HG03039 (cell line): ENCODE measurements around the gene MPPED1.

ENCODE experiments used
- ATAC-seq: cut with Tn5 transposase; IDR thresholded peaks from one replicate; pipeline ENCODE4 v1.9.1; 2021; ENCODE audit warnings: mild to moderate bottlenecking, moderate library complexity; ENCODE audit not compliant: unreplicated experiment

MPPED1 gene

DNA sequence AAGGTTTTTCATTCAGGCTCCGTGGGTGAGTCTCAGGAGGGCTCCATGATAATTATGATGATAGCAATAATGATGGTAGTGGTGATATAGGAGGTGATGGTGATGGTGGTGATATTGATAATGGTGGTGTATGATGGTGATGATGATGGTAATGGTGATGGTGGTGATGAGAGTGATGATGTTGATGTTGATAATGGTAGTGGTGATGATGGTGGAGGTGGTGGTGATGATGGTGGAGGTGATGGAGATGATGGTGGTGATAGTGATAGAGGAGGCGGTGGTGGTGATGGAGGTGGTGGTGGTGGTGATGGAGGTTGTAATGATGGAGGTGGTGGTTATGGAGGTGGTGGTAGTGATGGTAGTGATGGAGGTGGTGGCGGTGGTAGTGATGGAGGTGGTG is 79.4 kb downstream of the MPPED1 start:
- no peak for ATAC-seq

DNA sequence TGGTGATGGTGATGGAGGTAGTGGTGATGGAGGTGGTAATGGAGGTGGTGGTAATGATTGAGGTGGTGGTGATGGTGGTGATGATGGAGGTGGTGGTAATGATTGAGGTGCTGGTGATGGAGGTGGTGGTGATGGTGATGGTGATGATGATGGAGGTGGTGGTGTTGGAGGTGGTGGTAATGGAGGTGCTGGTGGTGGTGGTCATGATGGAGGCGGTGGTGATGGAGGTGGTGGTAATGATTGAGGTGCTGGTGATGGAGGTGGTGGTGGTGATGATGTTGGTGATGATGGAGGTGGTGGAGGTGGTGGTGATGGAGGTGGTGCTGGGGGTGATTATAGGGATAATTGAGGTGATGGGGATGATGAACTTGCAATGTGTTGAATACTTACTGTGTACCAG is 79.9 kb downstream of the MPPED1 start:
- ATAC-seq, result no peak

DNA sequence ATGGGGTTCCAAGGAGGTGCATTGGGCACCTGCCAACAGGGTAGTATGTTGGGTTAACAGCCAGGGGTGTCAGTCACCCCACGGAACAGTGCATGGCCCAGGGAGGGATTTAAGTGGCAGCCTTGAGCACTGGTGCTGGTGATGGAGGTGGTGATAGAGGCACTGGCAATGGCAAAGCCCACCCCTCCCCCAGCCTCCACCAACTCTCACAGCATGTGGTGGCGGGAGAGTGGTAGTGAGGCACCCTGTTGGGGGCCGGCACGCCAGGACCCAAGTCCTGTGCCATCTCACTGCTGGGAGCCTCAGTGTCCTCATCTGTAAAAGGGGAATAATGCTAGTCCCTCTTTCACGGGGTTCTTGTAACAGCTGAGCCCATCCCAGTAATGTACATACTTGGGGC is 81.5 kb downstream of the MPPED1 start:
- ATAC-seq, result no peak

DNA sequence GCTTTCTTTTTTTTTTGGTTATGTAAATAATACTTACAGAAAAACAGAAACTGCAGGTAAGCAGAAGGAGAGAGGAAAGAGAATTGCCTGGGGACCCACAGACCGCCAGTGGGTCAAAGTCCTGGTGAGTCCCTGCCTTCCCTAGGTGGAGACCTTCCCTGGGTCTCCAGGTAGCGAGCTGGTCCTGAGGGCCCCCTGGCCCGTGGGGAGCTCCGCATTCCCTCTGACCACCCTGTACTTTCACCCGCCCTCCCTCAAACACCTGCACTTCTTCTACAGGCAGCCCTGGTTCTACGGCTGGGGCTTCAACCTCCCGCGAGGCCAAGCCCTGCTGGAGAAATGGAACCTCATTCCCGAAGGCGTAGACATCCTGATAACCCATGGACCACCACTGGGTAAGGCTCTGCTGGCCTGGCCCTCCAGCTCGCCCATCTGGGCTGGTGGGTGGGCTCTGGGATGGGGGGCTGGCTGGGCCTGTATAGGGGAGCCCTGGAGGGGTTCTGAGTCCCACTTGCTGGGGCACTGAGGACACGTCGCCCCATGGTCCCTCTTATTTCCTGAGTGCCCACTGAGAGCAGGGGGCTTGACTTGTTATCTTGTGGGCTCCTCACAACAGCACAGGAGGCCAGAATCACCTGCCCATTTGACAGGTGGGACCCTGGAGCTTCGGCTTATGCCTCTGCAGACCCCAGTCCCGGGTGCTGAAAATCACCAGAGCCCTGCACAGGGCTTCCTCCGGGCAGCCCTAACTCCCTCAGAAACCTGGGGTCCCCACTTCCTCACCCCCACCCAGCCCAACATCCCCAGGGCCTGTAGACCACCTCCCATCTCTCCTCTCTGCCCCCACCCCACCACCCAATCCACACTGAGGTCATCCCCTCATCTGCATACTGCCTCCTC is 86.4 kb downstream of the MPPED1 start:
- ATAC-seq, result no peak

DNA sequence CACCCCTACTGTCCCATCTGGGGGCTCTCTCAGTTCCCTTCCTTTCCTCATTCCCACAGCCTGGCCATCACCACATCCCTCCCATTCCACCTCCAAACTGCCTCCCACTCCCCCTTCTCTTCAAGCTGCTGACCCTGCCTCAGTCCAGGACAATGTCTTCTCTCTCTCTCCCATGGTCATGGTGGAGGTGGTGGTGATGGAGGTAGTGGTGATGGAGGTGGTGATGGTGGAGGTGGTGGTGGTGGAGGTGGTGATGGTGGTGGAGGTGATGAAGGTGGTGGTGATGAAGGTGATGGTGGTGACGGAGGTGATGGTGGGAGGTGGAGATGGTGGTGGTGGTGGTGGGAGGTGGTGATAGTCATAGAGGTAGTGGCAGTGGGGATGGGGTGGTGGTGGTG is 87.0 kb downstream of the MPPED1 start:
- ATAC-seq, result no peak

DNA sequence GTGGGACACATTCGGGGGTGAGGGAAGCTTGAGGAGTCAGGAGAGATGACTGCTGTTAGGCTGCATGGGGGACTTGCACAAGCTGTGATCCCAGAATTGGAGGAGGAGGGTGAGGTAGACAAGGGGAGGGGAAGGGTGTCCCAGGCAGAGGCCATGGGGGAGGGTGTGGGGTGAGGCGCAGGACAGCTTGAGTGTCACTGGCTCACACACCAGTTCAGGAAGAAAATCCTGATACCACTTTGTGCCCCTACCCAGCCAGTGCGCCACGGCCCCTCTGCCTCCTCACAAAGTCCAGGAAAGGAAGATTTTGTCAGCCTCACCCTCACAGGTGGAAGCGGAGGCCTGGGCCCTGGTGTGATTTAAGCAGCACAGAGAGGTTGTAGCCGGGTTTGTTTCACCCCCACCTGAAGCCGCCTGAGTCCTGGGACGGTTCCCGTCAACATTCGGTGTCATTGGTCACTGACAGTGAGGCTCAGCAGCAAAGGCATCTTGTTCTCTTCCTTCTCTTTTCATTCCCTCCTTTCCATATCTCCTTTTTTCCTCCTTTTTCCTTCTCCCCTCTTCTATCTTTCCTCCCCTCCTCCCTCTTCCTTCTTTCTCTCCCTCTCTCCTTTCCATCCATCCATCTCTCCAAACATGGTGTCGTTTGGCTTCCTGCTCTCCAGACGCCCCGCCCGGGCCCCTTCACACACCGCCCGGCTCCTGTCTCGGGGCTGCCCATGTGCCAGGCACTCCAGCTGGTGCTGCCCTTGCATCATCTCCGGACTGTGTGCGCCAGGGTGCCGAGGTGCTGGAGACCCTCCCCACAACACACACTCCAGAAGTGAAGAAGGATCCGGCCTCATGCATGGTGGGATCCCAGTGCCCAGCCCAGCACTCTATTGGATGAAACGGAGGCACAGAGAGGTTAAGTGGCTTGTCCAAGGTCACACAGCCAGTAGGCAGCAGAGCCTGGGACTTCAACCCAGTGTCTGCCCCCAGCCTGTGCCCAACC is 89.3 kb downstream of the MPPED1 start:
- ATAC-seq, result no peak

DNA sequence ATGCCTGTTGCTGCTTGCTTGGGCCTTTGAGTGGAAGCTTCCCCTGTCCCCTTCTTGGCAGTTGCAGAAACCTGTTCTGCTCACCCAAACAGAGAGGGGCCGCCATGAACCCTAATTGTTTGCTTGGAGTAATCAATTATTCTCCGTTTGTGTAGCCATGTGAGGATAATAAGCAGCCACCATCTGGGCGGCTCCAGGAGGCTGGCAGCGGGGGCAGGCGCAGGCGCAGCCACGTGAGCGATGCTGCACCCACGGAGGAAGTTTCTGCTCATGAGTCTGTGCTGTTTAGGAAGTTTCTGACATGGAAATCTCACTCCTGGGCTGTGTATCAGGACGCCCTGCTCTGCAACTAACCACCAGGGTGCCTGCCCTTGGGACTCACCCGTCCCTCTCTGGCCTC is 90.1 kb downstream of the MPPED1 start:
- no peak for ATAC-seq

DNA sequence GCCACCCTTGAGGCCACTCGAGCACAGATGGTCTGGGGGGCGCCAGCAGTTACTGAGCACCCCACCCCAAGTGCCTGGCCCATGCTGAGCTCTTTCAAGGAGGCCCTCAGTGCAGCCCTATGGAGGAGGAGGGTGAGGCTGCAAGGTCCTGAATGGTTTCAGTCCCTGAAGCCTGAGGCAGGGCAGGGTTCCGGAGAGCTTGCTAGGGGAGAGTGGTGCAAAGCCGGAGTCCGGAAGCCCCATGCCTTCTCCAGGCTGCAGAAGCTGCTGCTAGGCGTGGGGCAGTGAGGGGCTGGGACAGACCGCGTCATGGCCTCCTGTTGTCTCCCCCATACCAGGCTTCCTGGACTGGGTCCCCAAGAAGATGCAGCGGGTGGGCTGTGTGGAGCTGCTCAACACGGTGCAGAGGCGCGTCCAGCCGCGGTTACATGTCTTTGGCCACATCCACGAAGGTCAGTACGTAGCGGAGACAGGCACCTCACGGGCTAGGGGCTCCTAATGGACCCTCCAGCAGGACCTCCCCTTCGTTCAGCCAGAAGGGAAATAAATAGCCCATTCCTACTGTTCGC is 90.6 kb downstream of the MPPED1 start:
- ATAC-seq, result no peak

DNA sequence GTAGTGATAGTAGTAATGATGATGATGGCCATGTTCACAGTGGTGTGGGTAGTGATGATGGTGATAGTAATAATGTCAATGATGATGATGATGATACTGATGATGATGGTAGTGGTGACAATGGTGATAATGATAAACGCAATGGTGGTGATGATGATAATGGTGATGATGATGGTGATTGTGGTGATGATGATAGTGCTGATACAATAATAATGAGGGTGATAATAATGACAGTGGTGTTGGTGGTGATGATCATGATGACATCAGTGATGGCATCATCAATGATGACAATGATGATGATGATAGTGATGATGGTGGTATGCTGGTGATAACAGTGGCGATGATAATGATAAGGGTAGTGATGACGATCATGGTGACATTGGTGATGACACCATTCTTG is 92.3 kb downstream of the MPPED1 start:
- ATAC-seq, result no peak

DNA sequence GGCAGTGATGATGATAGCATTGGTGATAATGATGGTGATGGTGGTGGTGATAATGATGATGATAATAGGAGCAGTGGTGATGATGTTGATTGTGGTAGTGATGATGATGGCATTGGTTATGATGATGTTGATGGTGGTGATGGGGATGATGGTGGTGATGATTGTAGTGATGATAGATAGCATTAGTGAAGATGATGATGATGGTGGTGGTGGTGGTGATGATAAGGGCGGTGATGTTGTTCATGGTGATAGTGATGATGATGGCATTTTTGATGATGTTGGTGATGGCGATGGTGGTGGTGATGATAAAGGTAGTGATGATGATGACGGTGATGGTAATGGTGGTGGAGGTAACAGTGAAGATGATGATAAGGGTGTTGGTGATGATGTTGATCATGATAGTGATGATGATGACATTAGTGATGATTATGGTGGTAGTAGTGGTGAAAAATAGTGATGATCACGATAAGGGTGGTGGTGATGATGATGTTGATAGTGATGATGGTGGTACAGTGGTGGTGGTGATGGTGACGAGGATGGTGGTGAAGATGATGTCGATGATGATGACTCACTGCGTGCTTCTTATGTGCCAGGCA is 93.0 kb downstream of the MPPED1 start:
- no peak for ATAC-seq

DNA sequence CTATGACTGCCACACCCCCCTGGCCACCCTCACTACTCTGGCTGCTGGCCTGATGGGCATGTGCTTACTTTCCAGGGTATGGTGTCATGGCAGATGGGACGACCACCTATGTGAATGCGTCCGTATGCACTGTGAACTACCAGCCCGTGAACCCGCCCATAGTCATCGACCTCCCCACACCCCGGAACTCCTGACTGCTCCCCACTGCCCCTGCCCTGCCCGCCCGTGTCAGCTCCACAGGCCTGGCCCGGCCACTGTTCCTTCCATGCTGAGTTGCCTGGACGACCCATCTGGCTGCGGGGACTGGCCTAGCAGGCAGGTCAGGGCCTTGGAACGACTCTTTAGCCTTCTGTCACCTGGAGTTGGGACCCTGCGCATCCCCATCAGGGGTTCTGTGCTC is 93.6 kb downstream of the MPPED1 start:
- no peak for ATAC-seq

DNA sequence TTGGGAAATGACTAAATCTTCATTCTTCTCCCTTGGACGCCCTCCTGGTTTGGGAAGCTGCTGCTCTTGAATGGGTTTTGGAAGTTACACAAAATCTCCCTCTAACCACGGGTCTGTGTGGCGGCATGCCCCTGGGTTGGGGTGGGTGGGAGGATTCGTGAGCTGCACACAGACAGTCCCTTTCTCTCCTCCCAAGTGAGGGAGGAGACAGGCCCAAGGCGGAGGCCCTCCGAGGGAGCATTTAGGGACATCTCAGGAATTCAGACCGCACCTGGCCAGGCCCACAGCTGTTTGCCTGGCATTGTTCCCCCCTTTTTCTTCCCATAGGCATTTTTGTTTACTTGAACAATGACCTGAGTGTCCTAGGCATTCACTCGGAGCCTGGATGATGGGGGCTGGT is 94.1 kb downstream of the MPPED1 start:
- no peak for ATAC-seq

DNA sequence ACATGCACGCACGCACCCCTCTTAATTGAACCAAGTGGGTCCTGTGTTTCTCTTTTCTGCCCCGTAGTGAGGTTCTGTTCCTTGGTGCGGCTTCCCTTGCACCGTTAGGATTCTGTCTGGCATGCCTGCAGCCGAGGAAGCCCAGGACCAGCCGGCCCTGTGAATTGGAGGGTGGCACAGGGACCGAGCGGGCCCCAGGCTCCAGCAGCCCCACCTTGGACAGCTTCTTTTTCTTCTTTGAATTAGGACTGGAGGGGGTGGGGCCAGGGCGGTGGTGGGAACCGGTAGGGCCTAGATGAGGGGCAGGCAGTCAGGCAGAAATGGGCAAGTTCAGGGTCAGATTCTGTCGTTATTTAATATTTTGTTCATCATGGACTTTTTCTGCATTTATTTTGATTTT is 94.7 kb downstream of the MPPED1 start:
- no peak for ATAC-seq

DNA sequence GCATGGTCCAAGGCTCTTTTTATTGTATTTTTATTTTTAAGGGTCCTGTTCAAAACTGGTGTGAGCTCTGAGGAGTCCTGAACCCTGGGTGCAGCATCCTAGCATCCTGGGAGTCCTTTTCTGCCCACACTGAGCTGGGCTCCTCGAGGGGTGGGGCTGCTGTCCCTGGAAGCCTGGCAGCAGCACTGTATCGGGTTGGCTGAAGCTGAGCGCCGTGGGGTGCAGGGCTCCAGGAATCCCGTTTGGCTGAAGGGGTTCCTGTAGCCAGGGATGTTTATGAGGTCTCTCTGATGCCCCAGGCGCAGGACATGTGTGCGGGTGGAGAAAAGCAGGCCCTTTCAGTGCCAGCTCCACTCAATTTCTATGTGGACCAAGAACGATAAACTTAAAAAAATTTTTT is 95.4 kb downstream of the MPPED1 start:
- no peak for ATAC-seq

DNA sequence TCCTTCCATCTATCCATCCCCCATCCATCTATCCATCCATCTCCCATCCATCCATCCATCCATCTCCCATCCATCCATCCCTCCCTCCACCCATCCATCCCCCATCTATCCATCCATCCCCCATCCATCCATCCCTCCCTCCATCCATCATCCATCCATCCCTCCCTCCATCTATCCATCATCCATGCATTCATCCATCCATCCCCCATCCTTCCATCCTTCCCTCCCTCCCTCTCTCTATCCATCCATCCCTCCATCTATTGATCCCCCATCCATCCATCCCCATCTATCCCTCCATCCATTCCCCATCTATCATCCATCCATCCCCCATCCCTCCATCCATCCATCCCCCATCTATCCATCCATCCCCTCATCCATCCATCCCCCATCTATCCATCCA is 96.7 kb downstream of the MPPED1 start:
- no peak for ATAC-seq

DNA sequence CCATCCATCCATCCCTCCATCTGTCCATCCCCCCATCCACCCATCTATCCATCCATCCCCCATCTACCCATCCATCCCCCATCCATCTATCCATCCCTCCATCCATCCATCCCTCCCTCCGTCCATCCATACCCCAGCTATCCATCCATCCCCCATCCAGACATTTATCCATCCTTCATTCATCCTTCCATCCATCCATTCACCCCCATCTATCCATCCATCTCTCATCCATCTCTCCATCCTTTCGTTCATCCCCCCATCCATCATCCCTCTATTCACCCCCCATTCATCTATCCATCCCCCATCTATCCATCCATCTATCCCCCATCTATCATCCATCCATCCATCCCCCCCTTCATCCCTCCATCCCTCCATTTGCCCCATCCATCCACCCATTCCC is 97.5 kb downstream of the MPPED1 start:
- ATAC-seq, result no peak

DNA sequence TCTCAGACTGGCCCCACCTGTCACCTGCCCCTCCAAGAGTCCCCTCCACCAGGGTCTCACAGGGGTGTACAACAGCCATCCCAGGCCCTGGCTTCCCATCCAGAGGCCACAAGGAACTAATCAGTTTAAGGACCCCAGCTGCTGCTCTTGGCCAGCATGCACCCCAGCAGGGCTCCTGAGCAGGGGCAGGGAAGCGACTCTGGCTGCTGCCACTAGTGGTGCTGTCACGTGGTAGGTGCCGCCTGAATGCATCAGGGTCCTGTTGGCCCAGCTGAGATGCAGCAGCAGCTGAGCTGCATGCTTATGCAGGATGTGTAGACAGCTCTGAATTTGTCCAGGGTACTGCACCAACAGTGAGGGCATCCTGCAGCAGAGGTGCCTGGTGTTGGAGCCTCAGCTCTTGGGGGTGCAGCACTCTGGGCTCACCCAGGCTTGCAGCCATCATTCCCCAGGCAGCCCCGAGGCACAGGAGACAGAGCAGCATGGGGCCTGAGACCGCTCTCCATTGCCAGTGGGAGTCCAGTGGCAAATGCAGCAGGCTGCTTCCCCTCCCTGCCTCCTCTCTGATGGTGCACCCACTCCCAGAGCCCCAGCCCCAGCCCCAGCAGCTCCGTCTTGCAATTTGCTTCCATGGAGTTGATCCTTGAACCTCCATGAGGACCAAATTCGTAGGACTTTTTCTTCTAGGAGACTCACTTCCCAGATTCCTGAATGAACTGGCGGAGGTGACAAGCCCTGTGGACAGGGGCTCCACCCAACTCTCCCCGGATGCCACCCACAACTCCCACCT is 98.7 kb downstream of the MPPED1 start:
- ATAC-seq, result no peak

DNA sequence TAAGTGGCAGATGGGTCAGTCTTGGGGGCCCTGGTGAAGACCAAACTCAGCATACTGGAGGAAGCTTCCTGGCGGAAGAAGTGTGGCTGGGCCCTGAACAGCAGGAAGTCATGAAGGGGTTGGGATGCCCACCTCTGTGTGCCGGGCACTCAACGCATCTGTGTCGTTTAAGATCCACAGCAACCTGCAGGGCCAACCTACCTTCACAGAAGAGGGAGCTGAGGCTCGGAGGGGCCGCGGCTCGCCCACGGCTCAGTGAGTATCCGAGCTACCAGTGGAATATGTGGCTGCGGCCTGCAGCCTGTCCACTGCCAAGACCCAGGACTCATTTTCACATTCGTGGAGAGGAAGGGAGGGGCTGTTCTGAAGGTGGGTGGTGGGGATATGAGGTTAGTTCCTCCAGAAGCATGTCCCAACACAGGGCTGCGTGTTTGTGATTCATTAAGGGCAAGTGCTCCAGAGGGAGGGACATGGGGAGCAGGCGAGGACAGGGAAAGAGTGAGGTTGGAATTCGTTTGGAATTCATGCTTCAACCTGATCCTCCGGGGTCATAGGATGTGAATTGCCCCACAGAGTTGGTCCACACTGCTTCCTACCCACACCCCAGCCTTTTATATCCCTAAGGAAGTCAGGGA is 99.6 kb downstream of the MPPED1 start:
- no peak for ATAC-seq

DNA sequence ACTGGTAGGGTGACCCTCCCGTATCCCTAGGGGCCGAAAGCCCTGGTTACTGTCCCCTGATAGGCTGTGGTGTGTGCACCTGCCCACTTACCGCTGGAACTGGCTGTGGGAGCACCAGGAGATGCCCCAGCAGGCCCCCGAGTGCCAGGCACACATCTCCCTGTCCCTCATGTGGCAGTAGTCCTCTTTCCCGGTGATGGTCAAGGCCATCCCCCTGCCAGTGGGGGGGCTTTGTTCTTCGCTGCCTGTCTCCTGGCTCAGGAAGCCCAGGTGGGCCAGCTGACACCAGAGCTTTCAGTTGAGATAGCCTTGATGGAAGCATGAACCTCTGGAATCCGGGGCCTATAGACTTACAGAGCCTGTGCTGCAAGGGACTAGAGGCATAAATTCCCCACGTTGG is 100.5 kb downstream of the MPPED1 start:
- ATAC-seq, result no peak
